Superior temporal gyrus (tissue), 1 donor: ENCODE results near the gene RBM14.
A peak's percentile ranks its signal among the peaks of the same experiment; 100 is the strongest.
"Not testable (repeated sequence)": the region's sequence is repeated elsewhere in the genome, so short reads cannot be mapped to it uniquely, and the experiment has no call there.

ENCODE experiments used
- DNase-seq: peaks from one replicate; pipeline ENCODE4 v3.0.0-alpha.2; 2016; ENCODE audit errors: extremely low spot score

Gene RBM14

GRCh38 chr11:66632952-66633351 is 16.5 kb downstream of the RBM14 start:
- DNase-seq = no peak

GRCh38 chr11:66636411-66636810 is 20.0 kb downstream of the RBM14 start:
- no peak for DNase-seq

GRCh38 chr11:66637557-66638176 is 21.2 kb downstream of the RBM14 start:
- DNase-seq = no peak

GRCh38 chr11:66638177-66639065 is 22.0 kb downstream of the RBM14 start, which contains the start of gene RBM4:
TSS of gene RBM4 (plus strand) at chr11:66638703. CDS start at chr11:66639712, 1,009 bp downstream.
- DNase-seq = peak; percentile 100

- DNase-seq = peak; percentile 71
Observed at GRCh38 chr11:66639066-66639813, 22.8 kb downstream of the RBM14 start.

DNA sequence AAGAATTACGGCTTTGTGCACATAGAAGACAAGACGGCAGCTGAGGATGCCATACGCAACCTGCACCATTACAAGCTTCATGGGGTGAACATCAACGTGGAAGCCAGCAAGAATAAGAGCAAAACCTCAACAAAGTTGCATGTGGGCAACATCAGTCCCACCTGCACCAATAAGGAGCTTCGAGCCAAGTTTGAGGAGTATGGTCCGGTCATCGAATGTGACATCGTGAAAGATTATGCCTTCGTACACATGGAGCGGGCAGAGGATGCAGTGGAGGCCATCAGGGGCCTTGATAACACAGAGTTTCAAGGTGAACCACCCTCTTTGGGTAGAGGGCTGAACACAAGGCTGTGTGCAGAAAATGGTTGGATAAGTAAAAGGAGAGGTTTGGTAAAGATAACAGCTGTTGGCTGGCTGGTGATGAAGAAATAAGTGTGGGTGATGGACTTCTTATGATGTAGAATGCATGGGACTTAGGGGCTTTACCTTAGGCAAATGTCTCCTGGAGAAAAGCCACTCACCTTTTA is 23.4 kb downstream of the RBM14 start:
- DNase-seq = not testable (repeated sequence)

DNA sequence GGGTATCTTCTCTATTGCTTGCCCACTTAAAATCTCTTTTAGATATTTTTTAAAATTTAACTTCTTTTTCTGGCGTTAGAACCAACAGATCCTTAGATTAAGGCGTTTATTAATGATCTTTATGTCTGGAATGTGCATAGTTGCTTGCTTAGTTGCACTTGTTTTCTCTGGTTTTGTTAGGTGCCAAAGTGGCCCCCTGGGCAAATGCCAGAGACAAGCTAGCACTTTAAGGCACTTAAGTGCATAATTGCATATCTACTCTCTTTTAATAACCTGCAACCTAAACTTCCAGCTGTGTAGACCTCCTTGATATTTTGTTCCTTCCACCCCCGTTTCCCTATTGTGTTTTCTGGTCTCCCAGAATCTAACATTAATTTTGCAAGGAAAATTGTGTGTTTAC is 25.4 kb downstream of the RBM14 start:
- no peak for DNase-seq

- no peak for DNase-seq
Observed at GRCh38 chr11:66643745-66644437, 27.5 kb downstream of the RBM14 start.

DNA sequence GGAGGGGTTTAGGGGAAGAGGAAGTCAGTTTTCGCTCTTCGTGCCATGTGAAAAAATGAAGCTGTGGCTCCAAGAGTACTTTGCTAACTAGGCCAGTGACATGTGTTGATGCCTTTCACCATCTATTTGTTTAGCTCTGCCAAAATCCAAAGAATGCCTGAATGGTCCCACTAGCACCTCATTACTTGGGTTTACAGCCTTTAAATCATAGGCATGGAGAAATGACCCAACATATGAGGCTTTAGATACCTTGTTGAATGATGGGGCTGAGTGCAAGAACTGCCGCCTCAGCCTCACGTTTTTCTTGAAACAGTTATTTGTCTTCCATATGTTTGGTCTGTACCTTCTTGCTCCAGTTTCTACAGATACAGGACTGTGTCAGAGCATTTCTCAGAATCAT is 30.4 kb downstream of the RBM14 start:
- DNase-seq = no peak

- no peak for DNase-seq
Observed at GRCh38 chr11:66649903-66650302, 33.5 kb downstream of the RBM14 start.

GRCh38 chr11:66651016-66651415 is 34.6 kb downstream of the RBM14 start:
- no peak for DNase-seq

DNA sequence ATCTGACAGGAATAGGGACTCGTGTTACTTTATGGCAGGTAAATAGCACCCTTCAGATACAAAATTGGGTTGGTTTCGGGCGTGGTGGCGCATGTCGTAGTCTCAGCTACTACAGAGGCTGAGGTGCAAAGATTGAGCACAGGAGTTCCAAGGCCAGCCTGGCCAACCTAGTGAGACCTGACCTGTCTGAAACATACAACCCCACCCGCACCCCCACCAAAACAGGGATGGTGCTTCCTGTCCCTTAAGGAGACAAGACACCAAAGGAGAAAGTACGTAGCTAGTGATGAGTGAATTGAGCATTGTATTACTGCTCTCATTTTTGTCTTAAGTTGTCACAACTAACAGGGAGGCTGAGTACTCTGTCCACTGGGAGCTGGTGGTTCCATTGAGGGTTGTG is 36.2 kb downstream of the RBM14 start:
- no peak for DNase-seq

- no peak for DNase-seq
Observed at GRCh38 chr11:66653123-66653522, 36.7 kb downstream of the RBM14 start.

DNA sequence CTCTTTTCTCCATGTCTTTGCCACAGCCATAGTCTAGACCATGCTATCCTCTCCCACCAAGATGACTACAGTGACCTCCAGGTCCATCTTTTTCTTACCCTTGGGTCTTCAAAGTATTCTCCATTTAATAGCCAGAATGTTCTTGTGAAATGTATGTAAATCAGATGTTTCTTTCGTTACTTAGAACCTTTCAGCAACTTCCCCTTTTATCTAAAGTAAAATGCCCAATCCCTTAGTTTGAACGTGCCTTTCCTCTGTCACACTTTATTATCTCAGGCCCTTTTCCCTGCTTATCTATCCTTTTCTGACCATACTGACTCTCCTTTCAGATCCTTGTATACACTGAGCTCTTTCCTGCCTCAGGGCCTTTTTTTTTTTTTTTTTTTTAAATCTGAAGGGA is 43.3 kb downstream of the RBM14 start:
- no peak for DNase-seq

DNA sequence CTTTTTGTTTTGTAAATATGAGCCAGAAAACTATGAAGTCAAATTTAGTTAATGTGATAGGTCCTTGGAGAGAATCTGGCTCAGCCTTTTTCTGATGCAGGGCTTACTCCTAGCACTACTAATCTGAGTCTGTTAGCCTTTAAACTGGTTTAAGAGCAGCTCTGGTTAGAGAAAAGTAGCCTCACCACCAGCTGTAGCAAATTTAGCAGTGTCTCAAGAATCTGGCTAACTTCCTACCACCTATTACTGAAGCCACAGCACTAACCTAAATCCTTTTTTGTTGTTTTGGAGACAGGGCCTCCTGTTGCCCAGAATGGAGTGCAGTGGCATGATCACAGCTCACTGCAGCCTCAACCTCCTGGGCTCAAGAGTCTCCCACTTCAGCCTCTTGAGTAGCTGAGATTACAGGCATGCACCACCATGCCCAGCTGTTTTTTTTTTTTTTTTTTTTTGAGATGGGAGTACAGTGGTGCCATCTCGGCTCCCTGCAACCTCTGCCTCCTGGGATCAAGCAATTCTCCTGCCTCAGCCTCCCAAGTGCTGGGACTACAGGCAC is 47.4 kb downstream of the RBM14 start:
- DNase-seq = no peak

DNA sequence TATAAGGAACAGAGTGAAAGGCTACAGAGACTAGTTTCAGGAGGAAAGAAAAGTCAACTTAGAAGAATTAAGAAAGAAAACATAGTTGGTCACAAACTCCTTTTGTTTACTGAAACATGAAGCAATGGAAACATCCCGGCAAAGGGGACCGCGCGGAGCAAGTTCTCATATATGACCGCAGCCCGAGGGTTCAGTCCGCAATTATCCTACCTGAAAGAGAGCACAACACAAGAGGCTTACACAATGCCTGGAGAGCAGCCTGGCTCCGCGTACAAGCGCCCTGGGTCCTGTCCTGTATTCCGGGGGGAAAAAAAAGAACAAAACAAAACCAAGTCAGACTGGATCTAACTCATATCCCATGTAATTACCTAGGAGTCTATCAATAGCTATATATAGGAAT is 48.9 kb downstream of the RBM14 start:
- DNase-seq = no peak

- DNase-seq = no peak
Observed at GRCh38 chr11:66670816-66671215, 54.4 kb downstream of the RBM14 start.

- no peak for DNase-seq
Observed at GRCh38 chr11:66674964-66675602, 58.7 kb downstream of the RBM14 start.

DNA sequence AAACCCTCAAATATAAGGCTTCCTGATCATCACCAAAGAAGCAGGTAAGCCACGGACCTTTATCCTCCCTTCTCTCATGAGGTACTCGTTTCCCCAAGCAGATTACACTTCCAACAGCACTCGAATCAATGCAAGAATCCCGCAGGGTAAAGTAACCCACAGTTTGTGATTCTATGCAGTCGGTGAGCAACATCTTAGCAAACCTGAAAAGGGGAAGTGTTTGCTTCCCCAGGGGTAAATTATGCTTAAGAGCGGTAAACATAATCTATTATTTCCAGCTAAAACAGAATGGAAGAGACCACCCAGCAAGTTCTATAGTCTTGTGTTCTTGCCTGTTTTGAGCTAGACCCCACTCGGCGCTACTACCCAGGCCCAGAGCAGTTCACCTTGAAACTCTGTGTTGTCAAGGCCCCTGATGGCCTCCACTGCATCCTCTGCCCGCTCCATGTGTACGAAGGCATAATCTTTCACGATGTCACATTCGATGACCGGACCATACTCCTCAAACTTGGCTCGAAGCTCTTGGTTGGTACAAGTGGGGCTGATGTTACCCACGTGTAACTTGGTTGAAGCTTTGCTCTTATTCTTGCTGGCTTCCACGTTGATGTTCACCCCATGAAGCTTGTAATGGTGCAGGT is 60.0 kb downstream of the RBM14 start:
- DNase-seq = no peak
